A549 (cell line): ENCODE data around the gene ZBED1. TPM values are rescaled to one million over a fixed set of nuclear protein-coding genes. Genes with fewer than 3 reads are reported as not detected.

ENCODE experiments used
- BCL3 ChIP-seq: fragments of >200 bp; sonication (Bioruptor Twin); formaldehyde crosslinking; IDR thresholded peaks from 3 replicates; pipeline ENCODE4 v1.6.1; 2016
- CEBPB ChIP-seq, 2 experiments: fragments of >200 bp in 1 of 2; sonication (Bioruptor Twin) in 1 of 2; formaldehyde crosslinking in 1 of 2; IDR thresholded peaks; 2 replicates each; pipeline ENCODE4 v1.6.1; 2012 to 2016
- CHD2 ChIP-seq: fragments of 150-350 bp; IDR thresholded peaks from 2 replicates; pipeline ENCODE4 v1.6.1; 2014; ENCODE audit warnings: low read length; ENCODE audit not compliant: partially characterized antibody
- E2F6 ChIP-seq: IDR thresholded peaks from 2 replicates; pipeline ENCODE4 v1.6.1; 2012; ENCODE audit warnings: low read depth, borderline replicate concordance
- EHF ChIP-seq: fragments of 250-450 bp; sonication (Bioruptor Pico); IDR thresholded peaks from 2 replicates; pipeline ENCODE4 v1.5.0; 2020; ENCODE audit warnings: mild to moderate bottlenecking
- EHMT2 ChIP-seq: fragments of 200-600 bp; sonication (generic); IDR thresholded peaks from 2 replicates; pipeline ENCODE4 v1.6.1; 2016; ENCODE audit warnings: antibody characterized with exemption, low read depth, mild to moderate bottlenecking, moderate library complexity
- ELK1 ChIP-seq: fragments of 150-350 bp; IDR thresholded peaks from 2 replicates; pipeline ENCODE4 v1.6.1; 2014; ENCODE audit warnings: low read depth, mild to moderate bottlenecking, low read length
- ESRRA ChIP-seq: fragments of 150-350 bp; IDR thresholded peaks from 2 replicates; pipeline ENCODE4 v1.6.1; 2014; ENCODE audit warnings: mild to moderate bottlenecking, low read length, borderline replicate concordance
- FOSL2 ChIP-seq, 2 experiments: fragments of 450-650 bp in 1 of 2; fragments of >200 bp in 1 of 2; sonication (Bioruptor Twin) in 1 of 2; formaldehyde crosslinking; IDR thresholded peaks; 2 replicates each; pipeline versions ENCODE4 v1.5.0 to v1.6.1; 2016 to 2020; ENCODE audit warnings: mild to moderate bottlenecking in 1 of 2, moderate library complexity in 1 of 2
- GATA3 ChIP-seq: IDR thresholded peaks from 2 replicates; pipeline ENCODE4 v1.6.1; 2012; ENCODE audit warnings: borderline replicate concordance
- HDAC2 ChIP-seq: fragments of 200-600 bp; sonication (generic); IDR thresholded peaks from 2 replicates; pipeline ENCODE4 v1.6.1; 2016
- HES2 ChIP-seq: fragments of >200 bp; sonication (Bioruptor Twin); formaldehyde crosslinking; IDR thresholded peaks from 2 replicates; pipeline ENCODE4 v1.6.1; 2016
- HEYL ChIP-seq: fragments of 250-450 bp; sonication (Bioruptor Pico); IDR thresholded peaks from 2 replicates; pipeline ENCODE4 v1.8.0; 2021; ENCODE audit warnings: mild to moderate bottlenecking, moderate library complexity
- HMGXB4 ChIP-seq: fragments of 250-450 bp; sonication (Bioruptor Pico); IDR thresholded peaks from 2 replicates; pipeline ENCODE4 v1.5.0; 2021; ENCODE audit warnings: mild to moderate bottlenecking, moderate library complexity, borderline replicate concordance
- HOXA7 ChIP-seq: fragments of 250-450 bp; sonication (Bioruptor Pico); IDR thresholded peaks from 2 replicates; pipeline ENCODE4 v1.5.0; 2020; ENCODE audit warnings: mild to moderate bottlenecking, moderate library complexity
- HOXB5 ChIP-seq: fragments of 250-450 bp; sonication (Bioruptor Pico); IDR thresholded peaks from 2 replicates; pipeline ENCODE4 v1.5.0; 2020; ENCODE audit warnings: mild to moderate bottlenecking, moderate library complexity
- JUN ChIP-seq, 2 experiments: fragments of >200 bp; sonication (Bioruptor Twin); formaldehyde crosslinking; IDR thresholded peaks; 2 replicates in 1 of 2; 3 replicates in 1 of 2; pipeline ENCODE4 v1.6.1; 2016 to 2017
- KDM1A ChIP-seq: fragments of 200-600 bp; sonication (generic); IDR thresholded peaks from 2 replicates; pipeline ENCODE4 v1.6.1; 2016; ENCODE audit warnings: low read depth, mild to moderate bottlenecking
- MAFK ChIP-seq: fragments of 450-650 bp; IDR thresholded peaks from 2 replicates; pipeline ENCODE4 v1.6.1; 2014; ENCODE audit not compliant: partially characterized antibody
- MAX ChIP-seq: IDR thresholded peaks from 2 replicates; pipeline ENCODE4 v1.6.1; 2012
- MYC ChIP-seq: IDR thresholded peaks from 2 replicates; pipeline ENCODE4 v1.6.1; 2012; ENCODE audit warnings: mild to moderate bottlenecking, inconsistent platforms, low read length, improper control_type of control experiment, borderline replicate concordance
- NR3C1 ChIP-seq: fragments of >200 bp; sonication (Bioruptor Twin); formaldehyde crosslinking; IDR thresholded peaks from 3 replicates; pipeline ENCODE4 v1.6.1; 2017
- POLR2A ChIP-seq: IDR thresholded peaks from 2 replicates; pipeline ENCODE4 v1.6.1; 2012; ENCODE audit warnings: mild to moderate bottlenecking, low read length
- POLR2AphosphoS2 ChIP-seq: conservative IDR thresholded peaks from 2 replicates; pipeline ENCODE4 v1.6.1; 2012; ENCODE audit warnings: low read length, improper control_type of control experiment, inconsistent platforms
- RCOR1 ChIP-seq: fragments of 150-350 bp; IDR thresholded peaks from 2 replicates; pipeline ENCODE4 v1.6.1; 2014; ENCODE audit warnings: antibody characterized with exemption, low read length, low read depth
- REST ChIP-seq: fragments of 200-600 bp; sonication (generic); IDR thresholded peaks from 2 replicates; pipeline ENCODE4 v1.6.1; 2016; ENCODE audit warnings: antibody characterized with exemption, mild to moderate bottlenecking, moderate library complexity
- RNF2 ChIP-seq: fragments of 200-600 bp; sonication (generic); IDR thresholded peaks from 2 replicates; pipeline ENCODE4 v1.6.1; 2016; ENCODE audit warnings: low read depth, mild to moderate bottlenecking, antibody characterized with exemption, moderate library complexity, borderline replicate concordance
- SMC3 ChIP-seq: fragments of >200 bp; sonication (Bioruptor Twin); formaldehyde crosslinking; IDR thresholded peaks from 3 replicates; pipeline ENCODE4 v1.6.1; 2018; ENCODE audit warnings: inconsistent platforms
- TFCP2L1 ChIP-seq: fragments of 250-450 bp; sonication (Bioruptor Pico); IDR thresholded peaks from 2 replicates; pipeline ENCODE4 v1.5.0; 2021; ENCODE audit warnings: mild to moderate bottlenecking
- TP53 ChIP-seq: fragments of 250-450 bp; sonication (Bioruptor Pico); IDR thresholded peaks from 2 replicates; pipeline ENCODE4 v1.5.0; 2021; ENCODE audit warnings: mild to moderate bottlenecking, moderate library complexity
- USF2 ChIP-seq: fragments of 450-650 bp; IDR thresholded peaks from 2 replicates; pipeline ENCODE4 v1.6.1; 2014; ENCODE audit warnings: antibody characterized with exemption
- ZC3H11A ChIP-seq: fragments of 450-650 bp; IDR thresholded peaks from 2 replicates; pipeline ENCODE4 v1.6.1; 2014; ENCODE audit warnings: antibody characterized with exemption, mild to moderate bottlenecking
- polyA plus RNA-seq, 4 experiments: library from polyadenylated mRNA; depleted of rRNA in 3 of 4; stranded (reverse); fragments of >200 nt; fragmentation: RNase III in 1 of 4; extraction: RNeasy Plus Mini Kit Qiagen cat#74134 plus additional on column Dnase treatment in 1 of 4; gene quantifications; 2 replicates in 3 of 4; 3 replicates in 1 of 4; pipeline ENCODE4 v1.2.3, GENCODE V29; 2011 to 2017

Gene ZBED1
- polyA plus RNA-seq, 2 of the 4 experiments (the other 2 are of a cell fraction) = 19.7 to 21.9 TPM

GRCh38 chrX:2502668-2503519 is 2.1 kb upstream of the ZBED1 start (continued):
- no peak for TF ChIP-seq CHD2
- TF ChIP-seq SMC3 = no peak
- no peak for TF ChIP-seq HES2
- peak; percentile 98 for TF ChIP-seq EHF
- TF ChIP-seq MAX = no peak
- TF ChIP-seq HEYL (CRISPR knock-in tag) = peak; percentile 98
- TF ChIP-seq ELK1 = no peak
- TF ChIP-seq ESRRA = no peak
- peak; percentile 69; the same call in 1 of the 2 replicates for TF ChIP-seq GATA3
- no peak for TF ChIP-seq HDAC2
- peak; percentile 94 for TF ChIP-seq TP53 (CRISPR knock-in tag)
- no peak for TF ChIP-seq BCL3
- no peak for TF ChIP-seq USF2
- peak in 1 of 2 experiments; percentile 18; a peak in 1 of 4 replicates for TF ChIP-seq CEBPB (IDR thresholded peaks at IDR 0.05)
- no peak for TF ChIP-seq MAFK
- TF ChIP-seq HOXB5 (CRISPR knock-in tag) = peak; percentile 88
- TF ChIP-seq HMGXB4 = peak; percentile 82; the same call in 1 of the 2 replicates
- no peak for TF ChIP-seq FOSL2 (IDR thresholded peaks at IDR 0.05)
- TF ChIP-seq FOSL2 (CRISPR knock-in tag; IDR thresholded peaks at IDR 0.05) = peak; percentile 68
- no peak for TF ChIP-seq REST
- TF ChIP-seq MYC = no peak
- TF ChIP-seq RCOR1 = no peak
- TF ChIP-seq JUN (IDR thresholded peaks at IDR 0.05) = no peak
- TF ChIP-seq POLR2AphosphoS2 = no peak
- no peak for TF ChIP-seq KDM1A
- TF ChIP-seq POLR2A = no peak
- no peak for TF ChIP-seq EHMT2
- no peak for TF ChIP-seq E2F6
- TF ChIP-seq RNF2 = no peak
- TF ChIP-seq HOXA7 (CRISPR knock-in tag) = no peak
- no peak for TF ChIP-seq TFCP2L1 (CRISPR knock-in tag)
- no peak for TF ChIP-seq NR3C1
- no peak for TF ChIP-seq ZC3H11A
